Right lobe of liver (tissue), 4 donors: ENCODE data around the gene MACROH2A1.

ENCODE experiments used
- POLR2A ChIP-seq: fragments of 450-650 bp; IDR thresholded peaks from one replicate; pipeline ENCODE4 v1.6.1; 2017; ENCODE audit warnings: antibody characterized with exemption, mild to moderate bottlenecking
- TF ChIP-seq, protein P1 (sequence below), 4 donors: fragments of 200-600 bp in 3 of 4; fragments of 450-650 bp in 1 of 4; IDR thresholded peaks; one replicate each; pipeline versions ENCODE4 v1.5.1 to v1.8.0; 2016 to 2022; ENCODE audit warnings: antibody characterized with exemption in 4 of 4, mild to moderate bottlenecking in 2 of 4
- donor health status: DM: no; HTN: no; CAD: no.
- donor health status: DM: no; HTN: no; CAD: no.
- donor health status: DM: no; HTN: yes; CAD: no.

GRCh38 chr5:135362102-135362501, 36.9 kb downstream of the MACROH2A1 start:
- TF ChIP-seq, protein P1, sequence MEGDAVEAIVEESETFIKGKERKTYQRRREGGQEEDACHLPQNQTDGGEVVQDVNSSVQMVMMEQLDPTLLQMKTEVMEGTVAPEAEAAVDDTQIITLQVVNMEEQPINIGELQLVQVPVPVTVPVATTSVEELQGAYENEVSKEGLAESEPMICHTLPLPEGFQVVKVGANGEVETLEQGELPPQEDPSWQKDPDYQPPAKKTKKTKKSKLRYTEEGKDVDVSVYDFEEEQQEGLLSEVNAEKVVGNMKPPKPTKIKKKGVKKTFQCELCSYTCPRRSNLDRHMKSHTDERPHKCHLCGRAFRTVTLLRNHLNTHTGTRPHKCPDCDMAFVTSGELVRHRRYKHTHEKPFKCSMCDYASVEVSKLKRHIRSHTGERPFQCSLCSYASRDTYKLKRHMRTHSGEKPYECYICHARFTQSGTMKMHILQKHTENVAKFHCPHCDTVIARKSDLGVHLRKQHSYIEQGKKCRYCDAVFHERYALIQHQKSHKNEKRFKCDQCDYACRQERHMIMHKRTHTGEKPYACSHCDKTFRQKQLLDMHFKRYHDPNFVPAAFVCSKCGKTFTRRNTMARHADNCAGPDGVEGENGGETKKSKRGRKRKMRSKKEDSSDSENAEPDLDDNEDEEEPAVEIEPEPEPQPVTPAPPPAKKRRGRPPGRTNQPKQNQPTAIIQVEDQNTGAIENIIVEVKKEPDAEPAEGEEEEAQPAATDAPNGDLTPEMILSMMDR (IDR thresholded peaks at IDR 0.05): no peak
- no peak for TF ChIP-seq POLR2A
